ENCODE measurements around the gene PFDN2. TPM values are rescaled to one million over a fixed set of nuclear protein-coding genes. Genes with fewer than 3 reads are reported as not detected.

PFDN2 gene
- total and polyA plus RNA-seq, 2 of the 8 experiments (the other 6 are each of a cell fraction or from before 2014, with no cell fraction given) = 66.2 to 71.2 TPM

- FAIRE-seq (no peak), DNase-seq (ENCODE audit: low read depth in 1 of 2, low spot score in 2 of 2) (no peak)
- H2BK120ac ChIP-seq (replicated peaks; ENCODE audit: low read depth, low read length) = no peak overlapping the region
- H3K4me2 ChIP-seq (ENCODE audit: insufficient read depth in 1 of 2, low read depth in 2 of 2, low read length in 2 of 2) = no peak overlapping the region
- no peaks in the 10 kb centered on the region for H3K27me3 ChIP-seq (replicated peaks in 1 of 4; ENCODE audit: control insufficient read depth in 3 of 4, extremely low read depth in 1 of 4, insufficient read depth in 3 of 4, low read length in 3 of 4)
- no peak overlapping the region for H3K9ac ChIP-seq (replicated peaks in 1 of 4; ENCODE audit: extremely low read depth in 1 of 4, low read depth in 3 of 4, low read length in 3 of 4)
- H3K27ac ChIP-seq (ENCODE audit: low read depth, low read length) = no peak overlapping the region
- no peak overlapping the region for H4K8ac ChIP-seq (ENCODE audit: extremely low read depth, insufficient read depth, low read length)
- H2AFZ ChIP-seq (ENCODE audit: low read length) = no peak overlapping the region
- POLR2A ChIA-PET (ENCODE audit: partially characterized antibody) = interaction anchor here (1.0 to 1.8 kb wide), 4 partner anchors 9 to 26 kb away, joined by 3 to 6 read pairs (median 6); partner anchors contain the start of gene UFC1
- 93% methylated on average over 2 of the region's 2 CpGs; no CpG with 5 or more reads in 1 of the 2 experiments for WGBS, 2 experiments (ENCODE audit: extremely low coverage in 1 of 2, insufficient coverage in 1 of 2, insufficient read length in 1 of 2, insufficient replicate concordance in 2 of 2, low coverage in 1 of 2, low lambda C conversion rate in 2 of 2, missing lambda C conversion rate in 1 of 2)
- no peak overlapping the region for H3K23ac ChIP-seq (ENCODE audit: insufficient read length)
- H3K79me1 ChIP-seq (ENCODE audit: low read depth, low read length) = peaks cover 6% of the 10 kb centered on the region
- CTCF ChIA-PET (ENCODE audit: partially characterized antibody) = interaction anchor here (0.9 to 1.2 kb wide), 3 partner anchors 13 to 64 kb away, joined by 3 to 4 read pairs (median 3); partner anchors contain the start of gene PPOX
- no peak overlapping the region for H3K14ac ChIP-seq (ENCODE audit: insufficient read length)
- no peak overlapping the region for H2BK15ac ChIP-seq (ENCODE audit: low read length)
- H3K23me2 ChIP-seq (ENCODE audit: low read depth, low read length) = peaks cover 6% of the 10 kb centered on the region; the same call in 1 of the 2 replicates
- H4K20me1 ChIP-seq (replicated peaks in 1 of 2; ENCODE audit: control insufficient read depth in 1 of 2, insufficient read depth in 2 of 2, low read length in 2 of 2) = peaks cover 2 to 12% of the 10 kb centered on the region in 2 experiments
- no peak overlapping the region for H3K56ac ChIP-seq (replicated peaks; ENCODE audit: insufficient read length, low read depth, low read length)
- peaks cover 5 to 58% (median 21%) of the 10 kb centered on the region in 4 experiments; a peak in 7 of 8 replicates for H3K36me3 ChIP-seq (ENCODE audit: control insufficient read depth in 2 of 4, insufficient read depth in 4 of 4, low read length in 3 of 4)
- H2BK20ac ChIP-seq (ENCODE audit: low read length) = no peak overlapping the region
- H3K4me3 ChIP-seq (ENCODE audit: extremely low read depth in 1 of 4, insufficient read depth in 2 of 4, low read depth in 3 of 4, low read length in 4 of 4) = no peak overlapping the region
- no peak overlapping the region for H2BK5ac ChIP-seq (ENCODE audit: low read depth, low read length)
- no peak overlapping the region for H3K18ac ChIP-seq (ENCODE audit: extremely low read depth, low read length)
- no peak overlapping the region for H2AK5ac ChIP-seq (ENCODE audit: low read depth, low read length)
- no peak overlapping the region for H4K91ac ChIP-seq (replicated peaks; ENCODE audit: insufficient read length, low read length)
- H2BK12ac ChIP-seq (ENCODE audit: low read depth, low read length) = no peak overlapping the region
- H4K5ac ChIP-seq (ENCODE audit: insufficient read length, low read depth, low read length) = no peak overlapping the region
- peaks cover 0 to 60% of the 10 kb centered on the region in 2 experiments; a peak in 3 of 4 replicates for H3K79me2 ChIP-seq (ENCODE audit: control insufficient read depth in 1 of 2, insufficient read depth in 2 of 2, low read length in 2 of 2)
- H3K4ac ChIP-seq (replicated peaks; ENCODE audit: insufficient read length, low read depth, low read length) = no peak overlapping the region
- TF ChIP-seq CTBP2 (IDR thresholded peaks at IDR 0.05; ENCODE audit: borderline replicate concordance, insufficient read depth, insufficient read length, low read length) = no peak
- TF ChIP-seq SAP30 (IDR thresholded peaks at IDR 0.05; ENCODE audit: insufficient read depth, insufficient replicate concordance, low read length) = no peak
- TF ChIP-seq GTF2F1 (IDR thresholded peaks at IDR 0.05; ENCODE audit: borderline replicate concordance, low read depth, low read length) = no peak
- no peak for TF ChIP-seq RFX5 (IDR thresholded peaks at IDR 0.05; ENCODE audit: borderline replicate concordance, low read depth, low read length)
- no peak for TF ChIP-seq TAF1 (IDR thresholded peaks at IDR 0.05; ENCODE audit: low read depth, low read length)
- no peak for TF ChIP-seq ASH2L (IDR thresholded peaks at IDR 0.05; ENCODE audit: low read length)
- no peak for TF ChIP-seq HDAC2 (IDR thresholded peaks at IDR 0.05; ENCODE audit: borderline replicate concordance in 1 of 2, low read depth in 2 of 2, low read length in 2 of 2)
- no peaks in the 10 kb centered on the region; a peak in 1 of 7 replicates for H3K4me1 ChIP-seq (replicated peaks in 1 of 4; ENCODE audit: control insufficient read depth in 3 of 4, insufficient read depth in 4 of 4, low read length in 3 of 4)
- H3K9me3 ChIP-seq (ENCODE audit: insufficient read depth in 2 of 2, low read depth in 1 of 2, low read length in 1 of 2) = no peaks in the 10 kb centered on the region
Observed at GRCh38 chr1:161127649-161128048, 9.8 kb upstream of the PFDN2 start.

Measured in H1 (cell line).